ENCODE data around the gene GEMIN8. TPM values are rescaled to one million over a fixed set of nuclear protein-coding genes. Genes with fewer than 3 reads are reported as not detected.

GEMIN8 gene
- total and polyA plus RNA-seq, 3 donors from 2014 or later = 15.9 to 23.6 (median 19.9) TPM

DNA sequence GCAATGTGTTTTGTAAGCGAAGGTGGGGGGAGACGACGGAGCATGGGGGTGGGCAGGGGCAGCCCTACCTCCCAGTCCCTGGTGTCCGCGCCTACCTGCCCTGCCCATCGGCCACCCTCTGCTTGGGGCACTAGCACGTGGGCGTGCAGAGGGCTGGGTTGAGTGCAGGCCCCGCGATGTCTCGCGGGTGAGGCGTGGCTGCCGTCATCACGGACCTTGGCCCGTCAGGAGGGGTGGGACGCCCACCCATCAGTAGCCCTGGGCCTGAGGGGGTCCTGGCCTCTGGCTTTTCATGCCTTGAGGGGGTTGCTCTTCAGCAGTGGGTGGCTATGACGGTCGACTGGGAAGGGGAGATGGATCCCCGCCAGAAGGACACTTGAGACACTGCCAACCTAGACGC lies 36.1 kb upstream of the GEMIN8 start:
- Histone ChIP-seq H3K27me3 (no peaks in the 10 kb centered on the region), H3K36me3 (ENCODE audit: low read depth, missing control alignments) (no peaks in the 10 kb centered on the region), H3K4me1 (no peaks in the 10 kb centered on the region), H3K9me3 (no peaks in the 10 kb centered on the region), H3K4me3 (no peak overlapping the region), H3K27ac (no peak overlapping the region)
- DNase-seq = no peak
- intact Hi-C loops (cut with DNase I; ENCODE audit: low total_unique reads) = no loop called here
- 64 to 80% methylated on average over 2 to 15 of the region's 21 CpGs for WGBS, 2 donors
- TF ChIP-seq POLR2A (IDR thresholded peaks at IDR 0.05) (no peak), CTCF (IDR thresholded peaks at IDR 0.05) (no peak)

GRCh38 chrX:14064626-14065432 lies 35.1 kb upstream of the GEMIN8 start:
- no peak for DNase-seq
- intact Hi-C loops (cut with DNase I; ENCODE audit: low total_unique reads) = no loop called here

DNA sequence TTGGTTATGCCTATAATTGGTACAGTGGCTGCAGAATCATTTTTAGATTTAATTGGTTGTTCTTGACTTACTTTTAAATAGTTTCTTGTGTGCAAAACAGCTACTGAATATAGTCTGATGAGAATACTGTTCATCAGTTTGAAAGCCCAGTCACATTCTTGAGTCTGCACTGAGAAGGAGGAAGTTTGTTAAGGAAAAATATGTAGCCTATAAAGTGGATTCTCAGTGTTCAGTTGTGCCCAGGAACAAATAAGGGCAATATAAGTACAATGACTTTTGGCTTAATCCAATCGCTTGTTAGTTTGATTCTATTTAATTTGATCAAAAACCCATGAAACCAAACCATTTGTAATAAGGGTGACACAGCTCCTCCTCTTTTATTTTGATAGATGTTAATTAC lies 32.8 kb upstream of the GEMIN8 start:
- DNase-seq = no peak
- intact Hi-C loops (cut with DNase I; ENCODE audit: low total_unique reads) = no loop called here
- 87 to 100% methylated on average over 1 of the region's 1 CpG for WGBS, 2 donors
- H3K4me3 ChIP-seq = no peak overlapping the region
- H3K27ac ChIP-seq = no peak overlapping the region
- TF ChIP-seq POLR2A (IDR thresholded peaks at IDR 0.05) (no peak), CTCF (IDR thresholded peaks at IDR 0.05) (no peak)
- H3K36me3 ChIP-seq (ENCODE audit: low read depth, missing control alignments) = no peaks in the 10 kb centered on the region
- H3K4me1 ChIP-seq = no peaks in the 10 kb centered on the region
- H3K9me3 ChIP-seq = no peaks in the 10 kb centered on the region
- no peaks in the 10 kb centered on the region for H3K27me3 ChIP-seq

More at GRCh38 chrX:14064626-14065432, 35.1 kb upstream of the GEMIN8 start:
- H3K9me3 ChIP-seq = no peaks in the 10 kb centered on the region
- H3K4me3 ChIP-seq = no peak overlapping the region
- no peak overlapping the region for H3K27ac ChIP-seq
- H3K4me1 ChIP-seq = no peaks in the 10 kb centered on the region
- 25 to 28% methylated on average over 13 to 19 of the region's 19 CpGs for WGBS, 2 donors
- H3K27me3 ChIP-seq = no peaks in the 10 kb centered on the region
- no peak for TF ChIP-seq POLR2A (IDR thresholded peaks at IDR 0.05)
- no peak for TF ChIP-seq CTCF (IDR thresholded peaks at IDR 0.05)
- H3K36me3 ChIP-seq (ENCODE audit: low read depth, missing control alignments) = no peaks in the 10 kb centered on the region

GRCh38 chrX:14056206-14056605 lies 26.5 kb upstream of the GEMIN8 start:
- no peaks in the 10 kb centered on the region for H3K27me3 ChIP-seq
- H3K9me3 ChIP-seq = no peaks in the 10 kb centered on the region
- DNase-seq = no peak
- no peak overlapping the region for H3K27ac ChIP-seq
- TF ChIP-seq CTCF (IDR thresholded peaks at IDR 0.05) = no peak
- WGBS, 2 donors = 73 to 89% methylated on average over 1 of the region's 1 CpG
- intact Hi-C loops (cut with DNase I; ENCODE audit: low total_unique reads) = no loop called here
- no peak overlapping the region for H3K4me3 ChIP-seq
- H3K36me3 ChIP-seq (ENCODE audit: low read depth, missing control alignments) = no peaks in the 10 kb centered on the region
- H3K4me1 ChIP-seq = no peaks in the 10 kb centered on the region

DNA sequence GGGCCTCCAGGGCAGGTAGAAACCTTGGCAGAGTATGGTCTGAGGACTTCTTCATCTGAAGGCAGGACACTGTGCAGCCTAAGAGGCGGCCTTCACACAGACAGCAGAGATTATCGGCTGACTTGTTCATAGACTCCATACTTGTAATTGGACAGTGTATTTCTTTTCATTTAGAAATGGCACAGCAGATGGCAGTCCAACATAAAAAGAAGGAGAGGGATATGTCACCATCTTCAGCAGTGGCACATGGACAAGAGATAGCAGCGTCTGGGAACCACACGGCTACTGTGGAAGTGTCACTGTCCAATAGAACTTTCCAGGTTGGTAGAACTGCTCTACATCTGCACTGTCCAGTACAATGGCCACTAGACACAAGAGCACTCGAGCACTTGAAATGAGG lies 21.7 kb upstream of the GEMIN8 start:
- DNase-seq = no peak
- intact Hi-C loops (cut with DNase I; ENCODE audit: low total_unique reads) = no loop called here
- Histone ChIP-seq H3K4me3 (no peak overlapping the region), H3K27me3 (no peaks in the 10 kb centered on the region), H3K9me3 (no peaks in the 10 kb centered on the region), H3K4me1 (no peaks in the 10 kb centered on the region), H3K36me3 (ENCODE audit: low read depth, missing control alignments) (no peaks in the 10 kb centered on the region), H3K27ac (no peak overlapping the region)
- TF ChIP-seq CTCF (IDR thresholded peaks at IDR 0.05) (no peak), POLR2A (IDR thresholded peaks at IDR 0.05) (no peak)
- 67 to 88% methylated on average over 1 to 5 of the region's 5 CpGs for WGBS, 2 donors
